ENCODE measurements around the gene EXOSC1.
"Not testable (repeated sequence)": the region's sequence is repeated elsewhere in the genome, so short reads cannot be mapped to it uniquely, and the experiment has no call there.

Gene EXOSC1

DNA sequence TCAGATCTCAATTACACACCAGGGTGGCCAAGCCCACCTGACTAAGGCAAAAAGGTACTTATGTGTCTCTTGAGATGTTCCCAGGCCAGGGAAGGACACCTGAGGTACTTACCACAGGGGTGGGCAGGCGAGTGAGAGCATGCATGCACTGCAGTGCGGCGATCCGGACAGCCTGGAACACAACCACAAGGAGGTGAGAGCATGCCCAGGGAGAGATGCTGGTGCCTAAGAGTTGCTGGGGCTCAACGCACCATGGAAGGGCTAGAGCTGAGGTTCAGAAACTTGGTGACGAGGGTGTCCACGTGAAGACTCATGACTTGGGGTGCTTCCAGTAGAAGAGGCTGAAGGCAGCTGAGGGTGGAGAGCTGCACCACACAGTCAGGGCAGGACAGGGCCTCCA lies 13.3 kb upstream of the EXOSC1 start:
- no peak for DNase-seq (ENCODE audit: low spot score)

DNA sequence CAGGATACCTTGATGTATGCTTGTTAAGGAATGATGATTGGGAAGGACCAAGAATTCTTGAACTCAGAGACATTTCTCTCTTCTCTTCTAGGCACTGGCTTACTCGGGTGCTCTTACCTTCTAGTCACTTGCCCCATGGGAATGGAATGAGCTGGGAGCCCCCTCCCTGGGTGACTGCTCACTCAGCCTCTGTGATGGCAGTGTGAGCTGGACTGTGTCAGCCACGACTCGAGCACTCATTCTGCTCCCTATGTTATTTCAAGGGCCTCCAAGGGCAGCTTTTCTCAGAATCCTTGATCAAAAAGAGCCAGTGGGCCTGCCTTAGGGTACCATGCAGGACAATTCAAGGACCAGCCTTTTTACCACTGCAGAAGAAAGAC lies 10.9 kb upstream of the EXOSC1 start:
- no peak for DNase-seq (ENCODE audit: low spot score)

DNA sequence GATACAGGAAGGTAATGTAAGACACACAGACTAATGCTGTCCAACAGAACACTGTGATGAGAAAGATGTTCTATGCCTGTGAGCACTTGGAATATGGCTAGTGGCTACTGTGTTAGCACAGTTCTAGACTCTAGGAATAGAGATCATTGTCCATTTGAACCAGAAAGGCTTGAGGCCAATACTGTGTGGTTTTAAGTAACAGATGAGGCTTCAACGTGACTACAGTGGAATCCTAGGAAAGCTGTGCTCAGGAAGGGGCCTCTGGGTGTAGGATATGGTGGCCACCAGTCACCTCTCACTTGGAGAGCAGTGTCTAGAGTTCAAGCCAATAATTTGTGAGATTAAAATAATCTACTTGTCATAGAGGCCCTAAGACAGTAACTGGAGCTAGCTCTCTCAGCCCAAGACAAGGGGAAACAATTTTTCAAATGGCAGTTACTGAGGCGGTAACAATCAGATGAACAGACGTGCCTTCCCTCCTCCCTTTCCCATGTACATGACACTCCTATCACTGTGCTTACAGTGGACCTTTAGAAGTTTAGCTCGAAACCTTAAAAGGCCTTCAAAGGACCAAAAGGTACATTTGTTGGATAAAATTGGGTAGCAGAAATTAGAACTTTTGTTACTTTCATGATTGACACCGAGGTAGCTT lies 10.4 kb upstream of the EXOSC1 start:
- no peak for DNase-seq (ENCODE audit: low spot score)

GRCh38 chr10:97454330-97455036 lies 8.7 kb upstream of the EXOSC1 start:
- DNase-seq (ENCODE audit: low spot score), result no peak

GRCh38 chr10:97452352-97452751 lies 6.5 kb upstream of the EXOSC1 start:
- DNase-seq (ENCODE audit: low spot score), result no peak

- no peak for DNase-seq (ENCODE audit: low spot score)
Observed at GRCh38 chr10:97451605-97452004, 5.8 kb upstream of the EXOSC1 start.

DNA sequence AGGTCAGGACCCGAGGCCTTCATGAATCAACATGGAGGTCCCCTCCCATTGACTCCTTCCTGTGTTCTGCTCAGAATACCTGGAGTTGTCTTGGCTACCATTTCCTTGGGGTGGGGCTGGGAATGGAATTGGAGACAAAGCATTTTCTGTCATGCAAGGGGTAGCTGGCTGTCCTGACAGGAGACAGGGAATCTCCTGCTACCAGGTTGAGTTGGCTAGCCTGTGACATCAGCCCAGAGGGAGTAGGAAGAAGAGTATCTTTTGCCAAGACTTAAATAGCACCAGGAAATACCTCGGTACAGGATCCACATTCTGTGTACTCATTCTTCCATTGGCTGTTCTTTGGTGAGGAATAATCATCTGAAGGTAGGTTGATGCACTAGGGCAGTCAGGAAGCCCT lies 5.0 kb upstream of the EXOSC1 start:
- DNase-seq (ENCODE audit: low spot score), result no peak

- DNase-seq (ENCODE audit: low spot score), result no peak
Observed at GRCh38 chr10:97445357-97445721, 467 bp downstream of the EXOSC1 start.

GRCh38 chr10:97444212-97444611 lies 1.6 kb downstream of the EXOSC1 start:
- no peak for DNase-seq (ENCODE audit: low spot score)

GRCh38 chr10:97442277-97442676 lies 3.5 kb downstream of the EXOSC1 start:
- no peak for DNase-seq (ENCODE audit: low spot score)

GRCh38 chr10:97435211-97435610 lies 10.6 kb downstream of the EXOSC1 start:
- no peak for DNase-seq (ENCODE audit: low spot score)

- DNase-seq (ENCODE audit: low spot score), result no peak
Observed at GRCh38 chr10:97434557-97434956, 11.2 kb downstream of the EXOSC1 start.

- no peak for DNase-seq (ENCODE audit: low spot score)
Observed at GRCh38 chr10:97434055-97434454, 11.8 kb downstream of the EXOSC1 start.

DNA sequence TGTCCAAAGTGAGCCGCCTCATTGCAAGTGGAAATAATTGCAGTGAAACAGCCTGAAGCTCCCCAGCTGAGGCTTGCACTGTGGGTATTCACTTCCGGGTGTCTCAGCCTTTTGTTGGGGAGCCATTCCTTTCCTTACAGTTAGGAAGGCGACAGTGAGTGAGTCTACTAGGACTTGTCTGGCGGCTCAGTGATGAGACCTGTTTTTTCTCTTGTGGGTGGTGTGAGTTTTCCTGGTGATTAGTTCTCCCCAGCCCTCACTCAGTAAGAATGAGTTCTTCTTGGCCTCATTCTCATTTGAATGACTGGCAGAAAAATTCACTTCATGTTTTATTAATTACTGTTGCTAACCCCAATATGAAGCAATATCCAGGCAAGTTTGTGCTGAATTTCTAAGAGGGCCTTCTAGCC lies 17.2 kb downstream of the EXOSC1 start:
- DNase-seq (ENCODE audit: low spot score), result no peak

GRCh38 chr10:97427571-97428179 lies 18.1 kb downstream of the EXOSC1 start:
- peak; percentile 54 for DNase-seq (ENCODE audit: low spot score)

GRCh38 chr10:97426776-97427570 lies 18.8 kb downstream of the EXOSC1 start:
- DNase-seq (ENCODE audit: low spot score), result no peak

GRCh38 chr10:97425964-97426775 lies 19.6 kb downstream of the EXOSC1 start, which contains the start of gene PGAM1:
Gene PGAM1 (plus strand): TSS chr10:97426191. CDS start chr10:97426308, 117 bp downstream.
- peak; percentile 92 for DNase-seq (ENCODE audit: low spot score)

DNA sequence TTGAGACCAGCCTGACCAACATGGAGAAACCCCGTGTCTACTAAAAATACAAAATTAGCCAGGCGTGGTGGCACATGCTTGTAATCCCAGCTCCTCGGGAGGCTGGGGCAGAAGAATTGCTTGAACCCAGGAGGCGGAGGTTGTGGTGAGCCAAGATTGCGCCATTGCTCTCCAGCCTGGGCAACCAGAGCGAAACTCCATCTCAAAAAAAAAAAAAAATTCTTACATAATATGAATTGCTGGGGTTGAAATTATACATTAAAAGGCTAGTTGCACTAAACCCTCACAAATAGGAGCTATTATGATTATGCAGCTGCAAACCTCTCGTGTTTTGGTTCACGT lies 22.1 kb downstream of the EXOSC1 start:
- not testable (repeated sequence) for DNase-seq (ENCODE audit: low spot score)

DNA sequence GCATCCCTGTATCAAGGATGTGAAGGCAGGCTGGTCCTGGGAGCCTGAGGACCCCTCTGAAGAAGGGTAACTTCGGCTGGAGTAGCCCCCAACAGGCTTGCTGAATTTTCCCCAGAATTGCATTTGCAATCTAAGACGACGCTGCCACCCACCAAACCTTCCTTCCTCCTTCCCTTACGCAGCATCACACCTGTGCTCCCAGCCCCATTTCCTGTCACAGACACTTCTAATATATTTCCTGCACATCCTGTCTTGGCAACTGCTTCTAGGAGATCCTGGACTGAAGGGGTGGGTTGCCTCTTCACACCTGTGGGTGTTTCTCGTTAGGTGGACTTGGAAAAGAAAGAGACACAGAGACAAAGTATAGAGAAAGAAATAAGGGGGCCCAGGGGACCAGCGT lies 29.2 kb downstream of the EXOSC1 start:
- no peak for DNase-seq (ENCODE audit: low spot score)

GRCh38 chr10:97412891-97413304 lies 32.9 kb downstream of the EXOSC1 start:
- DNase-seq (ENCODE audit: low spot score), result peak; percentile 17

GRCh38 chr10:97411406-97411805 lies 34.4 kb downstream of the EXOSC1 start:
- DNase-seq (ENCODE audit: low spot score), result no peak

DNA sequence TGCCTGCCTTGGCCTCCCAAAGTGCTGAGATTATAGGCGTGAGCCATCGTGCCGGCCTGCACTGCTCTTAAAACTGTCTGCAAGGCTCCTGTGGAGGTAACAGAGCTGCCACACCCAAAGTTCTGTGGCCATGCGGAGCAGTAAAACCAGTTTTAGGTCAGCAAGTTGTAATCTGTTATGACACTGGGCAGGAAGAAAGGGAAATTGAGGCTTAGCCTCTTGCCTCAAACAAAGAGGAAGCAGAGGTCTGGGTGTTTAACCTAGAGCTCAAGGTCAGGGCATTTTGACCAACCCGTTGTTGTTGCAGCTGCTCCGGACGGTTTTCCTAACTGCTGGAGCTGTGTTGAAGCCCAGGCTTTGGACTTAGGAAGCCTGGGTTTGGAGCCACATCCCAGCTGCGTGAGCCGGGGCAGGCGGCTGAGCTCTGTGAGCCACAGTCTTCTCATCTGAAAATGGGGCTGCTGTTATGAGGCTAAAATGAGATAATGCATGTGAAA lies 37.3 kb downstream of the EXOSC1 start:
- no peak for DNase-seq (ENCODE audit: low spot score)

Measured in SW480 (cell line).